GM19395 (cell line): ENCODE data around the gene ST14.
A peak's percentile ranks its signal among the peaks of the same experiment; 100 is the strongest.
"Not testable (repeated sequence)": the region's sequence is repeated elsewhere in the genome, so short reads cannot be mapped to it uniquely, and the experiment has no call there.

ENCODE experiments used
- ATAC-seq: cut with Tn5 transposase; IDR thresholded peaks from one replicate; pipeline ENCODE4 v1.9.1; 2021; ENCODE audit warnings: mild to moderate bottlenecking, moderate library complexity; ENCODE audit not compliant: unreplicated experiment

The ST14 gene

DNA sequence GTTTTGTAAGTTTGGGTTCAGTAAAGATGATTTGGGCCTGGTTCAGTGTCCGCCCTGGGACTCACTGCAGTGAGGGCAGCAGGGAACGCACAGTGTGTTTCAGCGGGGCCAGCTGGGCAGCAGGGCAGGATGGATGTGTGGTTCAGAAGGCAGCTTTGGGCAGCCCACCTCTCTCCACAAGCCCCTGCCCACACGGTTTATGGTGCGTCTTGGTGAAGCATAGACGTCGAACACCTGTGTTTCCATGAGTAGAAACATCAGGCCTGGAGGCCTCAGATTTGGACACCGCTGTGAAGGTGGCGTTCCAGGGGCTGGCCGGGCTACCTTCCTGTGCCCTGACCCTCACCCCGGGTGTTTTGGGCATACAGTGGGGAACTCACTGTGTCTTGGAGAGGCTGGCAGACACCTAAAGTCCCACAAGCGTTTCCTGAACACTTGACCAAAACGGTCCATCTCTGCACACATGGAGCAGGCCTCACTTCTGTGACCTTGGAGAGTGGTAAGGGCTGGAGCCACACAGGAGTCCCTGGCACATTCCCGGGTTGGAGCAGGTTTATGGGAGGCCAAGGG lies 59.0 kb downstream of the ST14 start:
- no peak for ATAC-seq

DNA sequence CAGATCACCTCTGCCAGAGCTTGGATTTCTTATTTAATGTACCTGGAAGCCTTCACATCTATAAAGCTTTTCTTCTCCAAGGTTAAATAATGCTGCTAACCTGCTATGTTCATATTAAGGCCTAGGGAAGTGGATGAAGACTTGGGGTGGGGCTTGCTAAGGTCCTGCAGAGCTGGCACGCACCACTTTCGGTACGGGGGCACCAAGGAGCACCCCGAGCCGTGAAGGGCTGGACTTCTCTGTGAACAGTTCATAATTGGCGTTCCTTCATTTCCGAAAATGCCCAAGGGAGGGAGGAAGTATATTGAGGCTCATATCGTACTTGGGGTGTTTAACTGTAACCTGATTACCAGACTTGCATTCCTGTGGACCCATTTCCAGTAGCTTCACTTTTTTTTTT lies 59.6 kb downstream of the ST14 start:
- ATAC-seq, result no peak

DNA sequence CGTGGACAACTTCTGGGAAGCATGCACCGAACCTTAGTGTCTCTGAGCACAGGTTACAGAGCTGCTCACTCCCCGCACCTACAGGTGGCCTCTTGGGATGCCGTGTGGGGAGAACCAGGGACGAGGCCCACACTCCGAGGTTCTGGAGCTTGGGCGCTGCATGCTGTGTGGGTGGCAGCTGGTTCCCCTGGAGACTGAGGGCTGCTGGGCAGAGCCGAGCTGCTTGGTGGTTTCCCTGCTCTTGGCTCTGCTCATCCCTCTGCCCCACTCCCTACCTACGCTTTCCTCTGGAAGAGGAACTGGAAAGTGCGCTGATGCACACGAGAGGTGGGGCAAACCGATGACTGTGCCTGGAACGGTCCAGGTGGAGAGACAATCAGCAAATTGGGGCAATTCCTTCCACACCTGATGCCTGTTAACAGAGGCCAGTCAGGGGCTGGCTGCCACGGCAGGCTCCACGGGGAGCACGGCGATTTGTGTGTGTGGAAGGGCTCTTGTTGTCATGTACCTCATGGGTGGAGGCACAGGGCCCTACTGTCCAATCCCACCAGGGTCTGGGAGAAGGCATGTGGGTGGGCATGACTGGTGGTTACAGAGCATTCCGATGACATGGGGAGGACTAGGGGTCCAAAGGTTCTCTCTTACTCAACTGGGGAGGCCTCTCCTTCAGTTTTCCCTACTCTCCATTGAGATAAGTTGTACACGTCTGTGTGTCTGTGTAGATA lies 60.9 kb downstream of the ST14 start:
- no peak for ATAC-seq

DNA sequence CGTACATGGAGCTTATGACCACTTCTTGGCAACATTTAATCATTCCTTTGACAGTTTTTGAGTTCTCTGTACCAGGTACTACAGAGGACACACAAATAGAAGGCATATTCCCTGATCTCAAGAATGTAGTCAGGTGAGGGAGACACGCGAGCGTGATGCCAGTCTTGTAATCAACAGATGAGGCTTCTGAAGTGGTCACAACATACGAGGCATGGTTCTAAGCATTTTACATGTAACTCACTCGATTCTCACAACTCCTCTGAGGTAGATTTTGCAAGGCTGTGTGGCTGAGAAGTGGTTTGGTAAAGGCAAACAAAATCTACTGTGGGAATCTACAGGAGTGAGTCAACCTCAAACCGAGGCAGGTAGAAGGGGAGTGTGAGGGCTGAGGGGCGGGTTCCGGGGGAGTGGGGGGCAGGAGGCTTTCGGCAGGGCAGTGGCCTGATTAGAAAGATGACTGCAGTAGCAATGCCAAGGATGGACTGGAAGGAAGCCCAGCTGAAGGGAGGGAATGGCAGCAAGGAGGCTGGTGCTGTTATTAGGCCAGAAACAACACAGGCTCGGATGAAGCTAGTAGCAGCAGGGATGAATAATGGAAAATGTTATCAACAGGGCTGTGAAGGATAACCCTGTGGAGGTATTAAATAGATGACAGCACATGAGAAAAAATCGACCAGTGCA lies 63.8 kb downstream of the ST14 start:
- no peak for ATAC-seq

DNA sequence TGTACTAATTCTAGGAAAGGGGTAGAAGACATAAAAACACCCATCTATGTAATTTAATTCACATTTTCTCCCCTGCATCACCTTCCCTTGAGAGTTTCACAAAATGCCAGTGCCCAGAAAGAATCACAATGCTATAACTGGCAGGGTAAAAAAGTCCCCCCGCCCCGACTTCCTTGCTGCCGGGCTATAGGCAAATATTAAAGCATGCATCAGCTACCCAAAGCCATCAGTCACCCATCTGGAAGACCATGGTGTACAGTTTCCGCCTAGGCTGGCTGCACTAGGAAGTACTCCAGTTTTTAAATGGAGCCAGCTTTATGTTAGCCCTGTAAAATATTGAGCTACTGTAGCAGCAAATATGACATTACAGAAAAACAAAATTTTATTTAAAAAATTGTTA lies 67.8 kb downstream of the ST14 start:
- no peak for ATAC-seq

DNA sequence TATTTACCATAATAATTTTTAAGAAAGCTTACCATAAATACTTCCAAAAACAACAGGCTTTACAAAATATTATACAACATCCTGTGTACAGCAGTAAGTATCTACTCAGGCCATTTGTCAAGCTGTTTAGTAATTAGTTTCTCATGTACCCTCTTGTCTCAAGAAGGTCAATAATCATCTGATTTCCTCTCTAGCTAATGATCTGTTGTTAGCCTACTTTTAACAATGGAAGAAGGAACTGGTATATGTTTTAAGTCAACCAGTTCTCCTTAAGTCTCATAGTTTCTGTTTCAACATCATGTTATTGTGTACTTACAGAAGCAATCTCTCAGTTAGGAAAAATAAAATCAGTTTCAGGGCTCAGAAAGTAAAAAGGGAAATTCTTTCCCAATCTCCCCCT lies 73.9 kb downstream of the ST14 start:
- ATAC-seq, result not testable (repeated sequence)

DNA sequence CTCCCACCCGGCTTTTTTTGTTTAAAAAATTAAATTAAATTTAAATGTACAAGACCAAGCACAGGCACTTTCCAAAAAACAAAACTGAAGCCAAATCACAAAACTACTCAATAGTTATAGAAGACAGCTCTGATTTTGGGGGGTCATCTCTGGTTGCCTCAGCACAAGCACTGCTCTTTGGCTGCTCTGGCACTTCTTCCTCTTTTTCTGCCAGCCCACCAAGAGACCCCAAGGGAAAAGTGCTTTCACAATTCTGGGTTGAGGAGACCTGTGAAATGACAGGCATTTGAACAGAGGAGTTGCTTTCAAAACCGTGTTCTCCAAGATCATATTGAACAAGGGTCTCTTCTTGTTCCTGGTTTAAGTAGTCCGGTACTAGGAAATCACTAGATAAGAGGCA lies 74.3 kb downstream of the ST14 start:
- ATAC-seq, result not testable (repeated sequence)

DNA sequence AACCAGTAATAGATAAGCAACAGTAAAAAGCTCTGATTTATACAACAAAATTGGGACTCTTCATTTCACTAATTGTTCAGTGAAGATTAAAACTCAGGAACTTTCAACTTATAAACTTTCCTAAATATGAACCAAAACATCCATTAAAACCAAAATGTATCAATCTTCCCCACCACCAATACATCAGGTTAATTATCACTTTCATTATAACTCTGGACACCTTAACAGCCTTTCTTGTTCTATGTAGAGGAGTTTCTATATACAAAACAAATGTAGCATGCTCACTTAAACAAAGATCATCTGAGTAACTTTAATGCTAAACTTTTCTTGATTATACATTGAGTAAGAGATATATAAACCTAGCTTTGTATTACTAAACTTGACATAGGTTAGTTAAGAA lies 74.7 kb downstream of the ST14 start:
- ATAC-seq, result no peak

DNA sequence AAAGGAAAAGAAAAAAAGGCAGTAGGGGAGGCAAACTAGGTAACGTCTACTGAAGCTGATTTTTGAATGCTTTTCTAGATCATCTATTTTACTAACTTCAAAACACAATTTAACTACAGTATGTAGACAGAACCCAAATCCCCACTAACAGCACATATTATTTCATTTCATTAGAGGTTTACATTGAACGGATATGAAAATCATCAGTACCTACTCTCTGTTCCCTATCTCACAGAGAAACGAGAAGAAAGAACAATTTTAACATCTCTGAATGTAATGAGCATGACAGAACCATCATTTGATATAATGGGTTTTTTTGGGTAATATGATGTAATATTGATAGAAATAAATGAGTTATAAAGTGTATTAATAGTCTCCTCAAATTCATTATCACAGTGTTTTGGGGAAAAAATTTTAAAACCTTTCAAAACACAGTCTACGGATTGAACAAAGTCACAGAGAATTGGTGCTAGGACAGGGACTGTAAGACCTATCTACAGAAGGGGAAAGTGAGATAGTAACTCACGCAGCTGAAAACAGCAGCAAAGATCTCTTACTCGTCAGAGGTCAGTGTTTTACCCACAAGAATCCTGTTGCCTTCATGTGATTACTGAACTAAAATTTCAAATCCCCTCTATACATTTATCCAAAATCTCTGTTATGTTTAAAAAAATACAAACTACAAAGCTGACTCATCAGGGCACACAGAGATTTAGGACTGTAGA lies 77.9 kb downstream of the ST14 start:
- ATAC-seq, result peak; percentile 77

DNA sequence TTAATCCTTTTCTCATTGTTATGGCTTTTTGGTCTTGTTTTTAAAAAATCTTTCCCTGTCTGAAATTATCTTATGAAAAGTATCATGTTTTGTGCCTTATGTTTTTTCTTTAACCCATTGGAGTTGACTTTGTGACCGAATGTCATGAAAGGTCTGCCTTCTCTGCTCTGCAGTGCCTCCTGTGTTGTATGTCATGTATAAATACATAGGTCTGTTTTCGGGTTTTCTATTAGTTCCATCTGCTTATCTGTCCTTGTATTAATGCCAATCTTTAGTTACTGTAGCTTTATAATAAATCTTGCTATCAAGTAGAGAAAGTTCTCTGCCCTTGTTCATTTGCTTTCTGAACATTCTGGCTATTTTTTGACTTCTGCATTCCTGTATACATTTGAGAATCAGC lies 82.1 kb downstream of the ST14 start:
- no peak for ATAC-seq

DNA sequence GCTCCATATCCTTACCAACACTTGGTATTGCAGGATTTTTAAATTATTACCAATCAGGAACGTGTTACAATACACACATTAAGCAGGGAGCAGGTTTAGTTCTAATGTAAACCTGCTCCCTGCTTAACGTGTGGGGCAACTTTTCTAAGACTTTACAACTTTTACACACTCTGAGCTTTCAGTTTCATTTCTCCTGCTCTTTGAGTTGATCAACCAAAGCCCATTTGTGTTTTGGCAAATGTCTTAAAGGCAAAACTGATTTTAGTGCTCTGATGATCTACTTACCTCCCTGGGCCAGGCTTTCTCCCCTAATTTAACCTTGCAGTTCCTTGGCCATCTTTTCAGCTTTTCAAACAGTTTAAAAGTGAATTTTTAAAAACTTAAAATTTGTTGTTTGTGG lies 84.2 kb downstream of the ST14 start:
- peak; percentile 88 for ATAC-seq

DNA sequence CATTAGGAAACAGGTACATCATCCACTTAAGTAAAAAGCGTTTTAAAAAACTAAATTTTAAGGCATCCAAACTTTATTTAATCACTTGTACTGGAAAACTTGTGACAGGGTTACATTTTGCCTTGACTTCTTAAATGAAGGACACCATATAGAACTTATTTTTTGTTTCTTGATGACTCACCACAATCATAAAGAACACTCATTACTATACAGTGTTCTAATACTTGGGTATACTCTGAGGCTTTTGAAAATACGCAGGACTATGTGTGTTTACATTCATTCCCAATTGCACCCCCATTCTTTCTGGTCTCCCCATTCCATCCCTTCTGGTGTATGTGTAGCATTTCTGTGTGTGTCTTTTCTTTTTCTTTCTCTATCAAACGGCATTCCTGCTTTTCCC lies 85.3 kb downstream of the ST14 start:
- no peak for ATAC-seq

DNA sequence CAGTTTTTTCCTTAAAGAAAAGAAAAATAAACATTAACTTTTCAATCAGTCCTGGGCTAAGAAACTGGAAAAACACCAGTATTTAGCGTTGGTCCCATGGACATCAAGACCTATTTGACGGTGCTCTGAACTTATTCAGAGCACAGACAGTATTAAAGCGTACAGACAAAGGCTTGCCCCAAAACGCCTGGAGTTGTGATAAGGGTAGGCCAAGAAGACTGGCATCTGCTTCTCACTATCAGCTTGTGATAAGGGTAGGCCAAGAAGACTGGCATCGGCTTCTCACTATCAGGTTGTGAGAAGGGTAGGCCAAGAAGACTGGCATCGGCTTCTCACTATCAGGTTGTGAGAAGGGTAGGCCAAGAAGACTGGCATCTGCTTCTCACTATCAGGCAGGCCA lies 85.8 kb downstream of the ST14 start:
- not testable (repeated sequence) for ATAC-seq

DNA sequence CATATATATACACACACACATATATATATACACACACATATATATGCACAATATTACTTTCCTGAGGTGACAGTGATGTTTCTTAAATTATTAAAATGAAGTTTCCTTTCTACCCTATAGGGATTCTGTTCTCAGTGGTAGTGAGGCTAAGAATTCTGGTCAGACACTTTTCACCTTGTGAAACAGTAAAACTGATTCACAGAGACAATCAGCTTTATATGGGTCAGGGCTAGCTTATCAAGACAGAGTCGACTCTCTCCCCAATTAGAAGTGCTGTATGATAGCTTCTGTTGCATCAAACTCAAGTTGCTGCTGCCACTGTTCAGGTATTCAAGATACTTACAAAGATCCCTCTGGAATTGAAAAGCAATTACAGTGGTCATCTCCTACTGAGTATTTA lies 86.7 kb downstream of the ST14 start:
- ATAC-seq, result no peak

DNA sequence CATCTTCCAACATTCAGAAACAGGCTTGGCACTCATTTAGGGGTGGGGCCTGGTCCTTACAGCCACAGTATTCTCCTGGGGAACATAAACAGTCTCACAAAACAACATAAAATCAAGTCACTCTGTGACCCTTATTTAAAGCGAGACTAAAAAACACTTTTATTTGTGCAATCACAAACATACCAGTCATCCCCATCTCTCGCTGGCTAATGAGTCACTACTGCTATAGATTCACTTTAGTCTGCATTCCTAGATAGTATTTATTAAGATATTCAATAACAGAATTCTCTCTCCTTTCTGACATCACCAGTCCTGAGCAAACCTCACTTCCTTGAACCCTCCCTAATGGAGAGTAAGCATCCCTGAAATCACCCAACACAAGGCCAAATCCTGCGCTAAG lies 87.2 kb downstream of the ST14 start:
- no peak for ATAC-seq

DNA sequence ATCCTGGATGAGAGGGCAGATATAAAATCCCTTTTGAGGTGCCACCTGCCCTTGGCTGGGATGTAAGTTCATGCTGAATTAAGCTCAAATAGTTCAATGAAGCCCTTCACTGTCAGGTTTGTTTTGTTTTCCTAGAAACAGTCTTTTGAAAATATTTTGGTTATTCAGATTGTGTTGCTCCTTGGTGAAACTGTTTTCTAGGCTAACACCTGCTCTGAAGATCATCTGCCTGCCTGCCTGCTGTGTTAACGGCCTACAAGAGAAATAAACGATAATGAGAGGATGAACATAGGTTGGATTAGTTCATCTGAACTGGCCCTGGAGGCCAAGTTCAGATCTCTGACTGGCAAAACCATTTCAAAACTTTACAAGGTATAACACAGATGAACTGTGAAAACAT lies 87.7 kb downstream of the ST14 start:
- ATAC-seq, result no peak

DNA sequence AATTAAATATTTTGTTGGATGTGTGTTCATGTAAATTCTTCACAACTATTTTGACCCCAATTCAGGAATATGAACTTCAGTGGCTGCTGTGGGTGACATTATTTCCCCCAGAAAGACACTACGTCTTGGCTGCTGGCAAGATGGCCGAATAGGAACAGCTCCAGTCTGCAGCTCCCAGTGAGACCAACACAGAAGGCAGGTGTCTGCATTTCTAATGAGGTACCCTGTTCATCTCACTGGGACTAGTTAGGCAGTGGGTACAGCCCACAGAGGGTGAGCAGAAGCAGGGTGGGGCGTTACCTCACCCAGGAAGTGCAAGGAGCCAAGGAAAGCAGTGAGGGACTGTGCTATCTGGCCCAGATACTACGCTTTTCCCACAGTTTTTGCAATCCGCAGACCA lies 89.8 kb downstream of the ST14 start:
- ATAC-seq, result no peak

DNA sequence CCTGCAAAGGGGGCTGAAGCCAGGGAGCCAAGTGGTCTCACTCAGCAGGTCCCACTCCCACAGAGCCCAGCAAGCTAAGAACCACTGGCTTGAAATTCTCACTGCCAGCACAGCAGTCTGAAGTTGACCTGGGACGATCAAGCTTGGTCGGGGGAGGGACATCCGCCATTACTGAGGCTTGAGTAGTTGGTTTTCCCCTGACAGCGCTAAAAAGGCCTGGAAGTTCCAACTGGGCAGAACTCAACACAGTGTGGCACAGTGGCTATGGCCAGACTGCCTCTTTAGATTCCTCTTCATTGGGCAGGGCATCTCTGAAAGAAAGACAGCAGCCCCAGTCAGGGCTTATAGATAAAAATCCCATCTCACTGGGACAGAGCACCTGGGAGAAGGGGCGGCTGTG lies 90.3 kb downstream of the ST14 start:
- not testable (repeated sequence) for ATAC-seq

DNA sequence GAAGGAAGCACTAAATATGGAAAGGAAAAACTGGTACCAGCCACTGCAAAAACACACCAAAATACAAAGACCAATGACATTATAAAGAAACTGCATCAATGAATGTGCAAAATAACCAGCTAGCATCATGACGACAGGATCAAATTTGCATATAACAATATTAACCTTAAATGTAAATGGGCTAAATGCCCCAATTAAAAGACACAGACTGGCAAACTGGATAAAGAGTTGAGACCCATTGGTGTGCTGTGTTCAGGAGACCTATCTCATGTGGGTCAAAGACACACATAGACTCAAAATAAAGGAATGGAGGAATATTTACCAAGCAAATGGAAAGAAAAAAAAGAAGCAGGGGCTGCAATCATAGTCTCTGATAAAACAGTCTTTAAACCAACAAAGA lies 92.2 kb downstream of the ST14 start:
- ATAC-seq, result not testable (repeated sequence)
